OCI-LY3 (cell line): ENCODE data around the gene ST3GAL3.

Source experiments
- H2AFZ ChIP-seq: fragments of 200-600, 300-600 bp; shearing (Covaris generic); 2 replicates; pipeline ENCODE4 v1.6.0; 2014; ENCODE audit warnings: antibody characterized with exemption, low read depth, low read length
- H3K27ac ChIP-seq: fragments of 200-600, 300-600 bp; sonication (generic); 2 replicates; pipeline ENCODE4 v1.5.1; 2014; ENCODE audit warnings: mild to moderate bottlenecking, low read length, moderate library complexity, mixed read lengths
- H3K27me3 ChIP-seq: fragments of 200-600, 300-600 bp; sonication (generic); 2 replicates; pipeline ENCODE4 v1.6.1; 2014; ENCODE audit warnings: low read depth, low read length, mixed read lengths
- H3K36me3 ChIP-seq: fragments of 200-600, 300-600 bp; sonication (generic); replicated peaks from 2 replicates; pipeline ENCODE3; 2014; ENCODE audit warnings: low read depth, low read length, mixed read lengths
- H3K4me1 ChIP-seq: fragments of 300-600, 200-600 bp; sonication (generic); 2 replicates; pipeline ENCODE4 v1.6.1; 2014; ENCODE audit warnings: low read length, mixed read lengths
- H3K4me2 ChIP-seq: fragments of 200-600, 300-600 bp; sonication (generic); 2 replicates; pipeline ENCODE4 v1.6.1; 2014; ENCODE audit warnings: low read length, mixed read lengths
- H3K4me3 ChIP-seq: fragments of 300-600, 200-600 bp; sonication (generic); 2 replicates; pipeline ENCODE4 v1.5.1; 2014; ENCODE audit warnings: antibody characterized with exemption, mild to moderate bottlenecking, low read length, moderate library complexity
- H3K79me2 ChIP-seq: fragments of 300-600, 200-600 bp; shearing (Covaris generic); 2 replicates; pipeline ENCODE4 v1.6.1; 2014; ENCODE audit warnings: mild to moderate bottlenecking, low read length, mixed read lengths
- H3K9ac ChIP-seq: fragments of 300-600, 200-600 bp; shearing (Covaris generic); 2 replicates; pipeline ENCODE4 v1.6.0; 2014; ENCODE audit warnings: mild to moderate bottlenecking, low read length, moderate library complexity
- H3K9me3 ChIP-seq: fragments of 200-600, 300-600 bp; shearing (Covaris generic); 2 replicates; pipeline ENCODE4 v1.6.1; 2014; ENCODE audit warnings: low read length, mixed read lengths; ENCODE audit not compliant: insufficient read depth
- H4K20me1 ChIP-seq: fragments of 200-600, 300-600 bp; sonication (generic); 2 replicates; pipeline ENCODE4 v1.6.1; 2016; ENCODE audit warnings: low read length, mixed read lengths; ENCODE audit not compliant: insufficient read depth
- CTCF ChIP-seq: fragments of 200-600, 300-600 bp; sonication (generic); IDR thresholded peaks from 2 replicates; pipeline ENCODE4 v1.5.1; 2014; ENCODE audit warnings: antibody characterized with exemption, low read length, low read depth
- EZH2phosphoT487 ChIP-seq: fragments of 200-600 bp; shearing (Covaris generic); IDR thresholded peaks from 2 replicates; pipeline ENCODE4 v1.6.1; 2018; ENCODE audit warnings: antibody characterized with exemption, mixed run types, low read depth

Gene ST3GAL3

GRCh38 chr1:43707190-43708001, at the start of gene ST3GAL3:
TSS of gene ST3GAL3 (plus strand) at chr1:43707536. CDS start at chr1:43736263, 28,727 bp downstream.
- Histone ChIP-seq H4K20me1 (no peaks in the 10 kb centered on the region), H3K79me2 (peaks cover 26% of the 10 kb centered on the region), H3K27ac (peak within 1 kb of the TSS; percentile 40)

GRCh38 chr1:43659212-43660166, 47.8 kb upstream of the ST3GAL3 start:
- Histone ChIP-seq H3K4me1 (no peaks in the 10 kb centered on the region), H2AFZ (no peak overlapping the region), H3K4me3 (no peak overlapping the region), H3K9me3 (no peaks in the 10 kb centered on the region), H3K36me3 (peaks cover 13% of the 10 kb centered on the region), H3K9ac (no peak overlapping the region), H3K27ac (no peak overlapping the region), H4K20me1 (no peaks in the 10 kb centered on the region), H3K27me3 (no peaks in the 10 kb centered on the region), H3K4me2 (no peak overlapping the region), H3K79me2 (no peaks in the 10 kb centered on the region)
- TF ChIP-seq EZH2phosphoT487 (no peak), CTCF (no peak)

More at GRCh38 chr1:43707190-43708001, at the start of gene ST3GAL3:
- Histone ChIP-seq H3K9me3 (no peaks in the 10 kb centered on the region), H3K36me3 (no peaks in the 10 kb centered on the region), H3K4me3 (peak within 1 kb of the TSS; percentile 93), H3K4me1 (peaks cover 15% of the 10 kb centered on the region), H3K9ac (peak within 1 kb of the TSS; percentile 84), H3K27me3 (no peaks in the 10 kb centered on the region), H3K4me2 (peak within 1 kb of the TSS; percentile 93), H2AFZ (peak within 1 kb of the TSS; percentile 96; the same call in 1 of the 2 replicates)
- TF ChIP-seq CTCF (no peak), EZH2phosphoT487 (no peak)

- no peaks in the 10 kb centered on the region for H3K79me2 ChIP-seq
- peaks cover 13% of the 10 kb centered on the region for H3K36me3 ChIP-seq
- no peak overlapping the region for H2AFZ ChIP-seq
- H3K4me2 ChIP-seq: no peak overlapping the region
- H3K27me3 ChIP-seq: no peaks in the 10 kb centered on the region
- H3K9me3 ChIP-seq: no peaks in the 10 kb centered on the region
- no peak overlapping the region for H3K9ac ChIP-seq
- no peaks in the 10 kb centered on the region for H4K20me1 ChIP-seq
- H3K27ac ChIP-seq: no peak overlapping the region
- H3K4me1 ChIP-seq: no peaks in the 10 kb centered on the region
- TF ChIP-seq CTCF: no peak
- TF ChIP-seq EZH2phosphoT487: no peak
- H3K4me3 ChIP-seq: no peak overlapping the region
These were observed 47.0 kb upstream of the ST3GAL3 start for GRCh38 chr1:43660355-43660754.

- H3K4me3 ChIP-seq: no peak overlapping the region
- no peak overlapping the region for H3K9ac ChIP-seq
- TF ChIP-seq CTCF (no peak), EZH2phosphoT487 (no peak)
- H2AFZ ChIP-seq: no peak overlapping the region
- no peaks in the 10 kb centered on the region for H3K79me2 ChIP-seq
- H4K20me1 ChIP-seq: no peaks in the 10 kb centered on the region
- no peaks in the 10 kb centered on the region for H3K9me3 ChIP-seq
- no peaks in the 10 kb centered on the region for H3K27me3 ChIP-seq
- no peak overlapping the region for H3K4me2 ChIP-seq
- peaks cover 26% of the 10 kb centered on the region for H3K36me3 ChIP-seq
- no peak overlapping the region for H3K27ac ChIP-seq
- H3K4me1 ChIP-seq: no peaks in the 10 kb centered on the region
These were observed 43.0 kb upstream of the ST3GAL3 start for GRCh38 chr1:43664369-43664768.
